HG03103 (cell line): ENCODE data around the gene TLE1.

Source experiments
- ATAC-seq: cut with Tn5 transposase; IDR thresholded peaks from one replicate; pipeline ENCODE4 v1.9.1; 2021; ENCODE audit warnings: low read depth; ENCODE audit not compliant: unreplicated experiment

TLE1 gene

DNA sequence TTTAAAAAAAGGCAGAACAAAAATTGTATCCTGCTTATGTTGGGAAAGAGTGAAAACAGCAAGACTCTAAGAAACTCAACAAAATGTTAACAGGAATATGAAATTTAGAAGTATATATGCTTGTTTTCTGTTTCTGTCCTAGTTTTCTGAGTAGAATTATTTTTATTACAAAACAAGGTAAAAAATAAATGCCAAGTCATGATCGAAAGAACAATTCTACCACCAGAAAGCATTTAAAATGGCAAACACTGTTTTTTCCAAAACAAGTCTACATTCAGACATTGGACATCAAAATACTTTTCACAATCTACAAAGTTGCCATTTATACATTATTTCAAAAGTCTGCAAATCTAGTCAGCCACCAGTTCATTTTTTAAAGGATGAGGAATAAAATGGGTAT, 102.6 kb downstream of the TLE1 start:
- ATAC-seq, result no peak

GRCh38 chr9:81585191-81585763, 104.1 kb downstream of the TLE1 start:
- ATAC-seq, result no peak

- ATAC-seq, result no peak
Observed at GRCh38 chr9:81584099-81584498, 105.2 kb downstream of the TLE1 start.

- no peak for ATAC-seq
Observed at GRCh38 chr9:81581986-81582385, 107.4 kb downstream of the TLE1 start.

- no peak for ATAC-seq
Observed at GRCh38 chr9:81579381-81579780, 110.0 kb downstream of the TLE1 start.

GRCh38 chr9:81578606-81579005, 110.7 kb downstream of the TLE1 start:
- ATAC-seq, result no peak

- no peak for ATAC-seq
Observed at GRCh38 chr9:81575956-81576355, 113.4 kb downstream of the TLE1 start.

DNA sequence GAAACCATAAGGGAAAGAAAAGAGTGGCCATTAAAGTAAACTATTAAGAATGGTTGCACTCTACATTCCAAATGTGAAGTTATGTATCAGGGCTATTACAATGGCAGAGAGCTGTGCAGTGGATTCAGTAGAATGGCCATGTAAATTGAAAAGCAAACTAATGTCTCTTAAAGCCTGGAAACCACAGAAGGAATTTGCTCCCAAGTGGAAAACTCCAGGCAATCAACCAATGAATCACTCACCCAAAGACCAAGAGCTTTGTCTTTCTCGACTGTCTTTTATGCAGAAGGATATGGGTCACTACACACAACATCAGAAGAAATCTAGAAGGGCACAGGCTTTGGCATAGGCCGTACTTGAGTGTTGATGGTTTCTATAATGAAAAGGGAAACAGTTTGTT, 114.9 kb downstream of the TLE1 start:
- no peak for ATAC-seq

- no peak for ATAC-seq
Observed at GRCh38 chr9:81573415-81574321, 115.7 kb downstream of the TLE1 start.

DNA sequence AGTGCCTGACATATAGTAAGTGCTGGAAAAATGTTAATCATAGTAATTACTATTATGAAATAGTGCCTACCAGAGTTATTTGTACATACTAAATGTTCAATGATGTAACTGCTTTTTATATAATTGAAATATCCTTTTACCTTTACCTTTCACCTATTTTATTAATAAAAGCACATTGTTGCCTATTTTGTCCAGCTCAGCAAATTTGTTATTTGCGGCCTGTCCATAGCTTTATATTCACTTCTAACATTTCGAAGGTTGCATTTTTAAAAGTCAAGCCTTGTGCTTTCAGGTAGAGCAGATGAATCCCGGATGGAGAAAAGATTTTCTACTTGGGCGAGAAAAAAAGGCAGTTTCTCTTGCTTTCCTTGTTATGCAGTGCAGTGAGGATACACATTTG, 119.3 kb downstream of the TLE1 start:
- no peak for ATAC-seq

DNA sequence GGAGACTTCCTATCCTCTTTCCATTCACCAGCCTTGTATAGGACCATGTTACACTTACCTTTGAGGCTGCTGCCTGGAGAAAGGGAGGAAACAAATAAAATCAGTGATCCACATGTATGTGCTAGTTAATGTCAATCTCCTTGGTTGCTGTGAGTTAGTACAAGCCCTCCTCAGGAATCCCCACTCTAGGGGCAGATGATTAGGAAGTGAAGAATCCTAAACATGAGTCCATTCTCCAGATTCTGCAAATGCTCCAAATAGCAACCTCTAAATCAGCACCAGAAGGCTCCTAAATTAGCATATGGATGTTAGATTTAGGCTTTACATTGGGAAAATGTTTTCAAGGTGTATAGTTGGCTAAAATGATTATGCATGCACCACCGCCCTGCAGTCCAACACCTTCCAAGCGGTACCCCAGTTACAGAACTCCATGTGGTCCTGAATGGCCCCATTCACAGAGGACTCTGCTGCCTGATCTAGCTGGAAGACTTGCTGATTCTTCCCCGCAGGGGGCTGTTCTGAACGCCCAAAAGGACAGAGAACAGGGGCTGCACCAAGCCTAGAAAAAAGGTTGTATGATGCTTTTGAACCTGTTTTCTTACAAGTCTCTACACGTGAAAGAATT, 123.2 kb downstream of the TLE1 start:
- ATAC-seq, result no peak

GRCh38 chr9:81565609-81566008, 123.7 kb downstream of the TLE1 start:
- no peak for ATAC-seq

DNA sequence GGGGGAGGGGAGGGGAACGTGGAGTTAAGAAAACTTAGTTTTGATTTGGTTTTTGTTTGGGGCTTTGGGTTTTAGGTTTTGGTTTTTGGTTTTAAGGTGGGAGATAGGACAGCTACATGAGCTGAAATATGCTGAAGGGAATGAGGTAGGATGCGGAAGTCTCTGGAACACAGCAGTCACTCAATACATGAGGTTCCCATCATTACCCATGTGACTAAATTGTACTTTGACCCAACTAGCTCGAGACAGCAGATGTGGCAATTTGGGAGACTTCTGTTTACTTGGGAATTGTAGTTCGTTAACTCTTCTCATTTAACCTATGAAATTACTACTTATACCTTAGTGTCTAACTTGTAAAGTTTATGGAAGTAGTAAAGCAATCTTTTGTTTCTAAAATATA, 124.2 kb downstream of the TLE1 start:
- ATAC-seq, result no peak

GRCh38 chr9:81564632-81565031, 124.7 kb downstream of the TLE1 start:
- ATAC-seq, result no peak

- ATAC-seq, result no peak
Observed at GRCh38 chr9:81563739-81564138, 125.6 kb downstream of the TLE1 start.

- ATAC-seq, result no peak
Observed at GRCh38 chr9:81563020-81563407, 126.3 kb downstream of the TLE1 start.

DNA sequence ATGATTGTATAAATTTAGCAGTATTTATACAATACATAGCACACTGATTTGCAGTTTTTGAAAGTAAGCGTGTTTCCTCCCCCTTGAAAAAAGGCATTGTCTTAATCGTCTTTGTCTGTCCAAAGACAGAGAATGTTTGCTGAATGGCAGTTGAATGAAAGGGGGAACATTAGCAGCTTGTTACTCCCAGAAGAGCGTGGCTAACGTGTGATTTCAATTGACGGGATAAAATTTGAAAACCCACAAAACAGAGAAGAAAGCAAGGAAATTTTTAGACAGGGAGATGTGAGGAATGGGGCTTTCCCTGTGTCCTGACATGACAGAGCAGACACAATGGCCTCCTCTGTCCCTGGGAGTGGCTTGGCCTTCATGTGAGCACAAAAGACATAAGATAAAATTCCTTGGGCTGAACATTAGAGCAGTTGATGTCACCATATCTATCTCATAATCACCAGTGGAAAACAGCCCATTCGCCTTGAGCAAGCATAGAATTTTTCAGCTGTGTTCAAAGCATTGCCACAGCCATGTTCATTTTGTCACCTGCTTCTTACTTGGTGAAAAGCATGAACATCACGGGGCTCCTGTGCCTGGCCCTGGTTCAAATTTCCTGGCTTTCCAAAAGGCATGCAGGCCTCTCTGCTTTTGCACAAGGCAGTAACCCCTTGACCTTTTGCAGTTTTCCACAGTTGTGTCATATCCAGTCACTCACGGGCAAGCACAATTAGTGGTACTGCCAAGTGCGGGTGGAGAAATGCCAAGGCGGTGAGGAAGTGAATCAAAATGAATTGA, 126.9 kb downstream of the TLE1 start:
- ATAC-seq, result no peak

- ATAC-seq, result peak; percentile 76
Observed at GRCh38 chr9:81560851-81561732, 128.3 kb downstream of the TLE1 start.

- ATAC-seq, result no peak
Observed at GRCh38 chr9:81559709-81560108, 129.6 kb downstream of the TLE1 start.

DNA sequence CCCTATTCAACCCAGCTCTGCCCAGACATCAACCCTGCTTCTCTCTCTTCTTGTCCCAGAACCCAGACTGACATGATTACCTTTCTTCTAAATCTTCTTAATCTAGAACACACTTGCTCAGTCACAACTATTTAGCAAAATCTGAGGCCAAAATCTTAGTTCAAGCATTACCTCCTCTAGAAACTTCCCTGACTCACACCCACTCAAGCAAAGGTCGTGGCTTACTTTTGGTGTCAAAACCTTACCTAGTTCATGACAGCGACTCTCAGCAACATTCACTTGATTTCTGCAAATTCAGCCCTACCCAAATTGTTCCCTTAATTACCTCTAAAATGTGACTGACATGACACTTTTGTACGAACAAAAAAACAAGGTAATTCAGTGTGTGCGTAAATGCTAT, 130.2 kb downstream of the TLE1 start:
- no peak for ATAC-seq
